Measurements from ENCODE around the gene ADCY3.
"Not testable (repeated sequence)": the region's sequence is repeated elsewhere in the genome, so short reads cannot be mapped to it uniquely, and the experiment has no call there.

ADCY3 gene

DNA sequence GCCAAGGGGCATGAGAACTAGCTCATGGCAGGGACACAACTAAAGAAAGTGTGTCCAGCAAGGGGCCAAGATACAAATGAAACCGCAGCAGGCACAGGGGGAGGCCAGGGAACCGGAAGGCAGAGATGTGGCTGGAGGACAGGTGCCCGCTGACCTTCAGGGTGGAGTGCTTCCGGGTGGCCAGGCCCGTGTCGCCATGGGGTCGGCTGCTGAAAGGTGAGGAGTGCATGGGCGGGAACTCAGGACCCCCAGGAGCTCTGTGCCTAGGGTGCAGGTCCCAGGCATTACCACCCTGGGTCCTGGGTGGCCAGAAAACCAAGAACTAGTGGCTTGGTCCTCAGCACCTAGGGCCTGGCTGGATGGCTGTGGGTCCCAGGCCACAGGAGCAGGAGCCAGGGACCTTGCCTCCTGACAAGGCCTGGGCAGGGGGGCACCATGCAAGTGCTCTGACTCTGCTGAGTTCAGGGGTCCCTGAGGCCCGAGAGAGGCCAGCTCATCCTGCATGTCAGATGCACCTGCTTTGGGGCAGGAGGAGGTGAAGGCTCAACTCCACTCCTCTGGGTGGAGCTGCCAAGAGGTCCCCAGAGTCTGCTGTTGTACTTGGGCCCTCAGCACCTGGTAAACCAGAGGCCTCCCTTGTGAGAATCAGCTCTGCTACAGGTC lies 75.9 kb downstream of the ADCY3 start:
- DNase-seq (ENCODE audit: low read depth): no peak

DNA sequence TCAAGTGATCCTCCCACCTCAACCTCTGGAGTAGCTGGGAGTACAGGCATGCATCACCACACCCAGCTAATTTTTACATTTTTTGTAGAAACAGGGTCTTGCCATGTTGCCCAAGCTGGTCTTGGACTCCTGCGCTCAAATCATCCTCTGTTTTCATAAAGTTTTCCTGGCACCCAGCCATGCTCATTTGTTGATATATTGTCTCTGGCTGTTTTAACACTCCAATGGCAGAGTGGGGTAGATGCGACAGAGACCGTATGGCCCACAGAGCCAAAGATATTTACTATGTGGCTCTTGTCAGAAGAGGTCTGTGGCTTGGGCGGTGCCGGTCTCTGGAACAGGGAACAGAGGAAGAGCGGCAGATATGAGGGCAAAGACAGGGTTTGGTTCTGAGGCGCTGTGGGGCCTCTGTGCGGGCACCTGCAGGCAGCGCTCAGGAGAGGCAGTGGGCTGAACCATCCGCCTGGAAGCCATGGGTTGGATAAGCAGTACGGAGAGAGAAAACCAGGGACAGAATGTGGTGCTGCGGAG lies 76.6 kb downstream of the ADCY3 start:
- DNase-seq (ENCODE audit: low read depth): no peak

DNA sequence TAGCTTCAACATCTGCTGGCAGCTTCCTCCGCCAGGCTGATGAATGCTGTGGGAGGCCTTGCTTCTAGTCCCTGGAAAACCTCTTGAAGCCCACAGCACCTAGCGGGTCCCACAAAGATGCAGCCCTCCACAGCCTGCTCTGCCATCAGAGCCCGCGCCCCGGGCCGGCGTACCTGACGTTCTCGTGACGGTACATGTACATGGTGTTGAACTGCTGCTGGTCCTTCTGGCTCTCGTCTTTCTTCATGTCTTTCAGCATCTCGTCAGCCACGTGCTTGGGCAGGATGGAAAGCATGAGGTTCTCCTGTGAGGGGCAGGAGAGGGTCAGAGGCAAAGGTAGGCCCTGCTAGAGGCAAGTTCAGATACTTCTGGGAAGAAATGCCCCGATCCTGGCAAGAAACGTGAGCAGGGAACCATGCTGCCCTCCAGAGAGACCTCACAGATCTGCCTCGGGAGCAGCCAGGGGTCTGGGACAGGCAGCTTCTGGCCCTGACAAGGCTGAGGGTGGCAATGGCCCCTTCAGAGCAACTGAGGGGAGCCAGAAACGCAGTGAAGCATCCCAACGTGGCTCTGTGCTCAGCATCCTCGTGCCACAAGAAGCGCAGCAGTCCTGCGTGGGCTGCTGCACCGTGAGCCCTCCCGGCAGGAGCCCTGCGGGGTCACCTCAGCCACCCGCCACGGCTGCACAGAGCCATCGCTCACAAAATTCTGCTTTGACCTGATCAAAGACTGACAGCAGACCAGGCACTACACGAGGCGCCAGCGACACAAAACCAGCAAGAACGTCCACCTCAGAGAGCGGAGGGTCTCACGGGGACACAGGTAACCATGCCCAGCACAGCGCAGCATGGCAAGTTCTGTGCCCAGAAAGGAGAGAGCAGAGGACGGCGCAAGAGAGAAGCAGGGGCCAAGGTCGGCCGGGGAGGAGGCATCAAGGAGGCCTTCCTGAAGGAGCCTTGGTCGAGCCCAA lies 77.7 kb downstream of the ADCY3 start:
- no peak for DNase-seq (ENCODE audit: low read depth)

DNA sequence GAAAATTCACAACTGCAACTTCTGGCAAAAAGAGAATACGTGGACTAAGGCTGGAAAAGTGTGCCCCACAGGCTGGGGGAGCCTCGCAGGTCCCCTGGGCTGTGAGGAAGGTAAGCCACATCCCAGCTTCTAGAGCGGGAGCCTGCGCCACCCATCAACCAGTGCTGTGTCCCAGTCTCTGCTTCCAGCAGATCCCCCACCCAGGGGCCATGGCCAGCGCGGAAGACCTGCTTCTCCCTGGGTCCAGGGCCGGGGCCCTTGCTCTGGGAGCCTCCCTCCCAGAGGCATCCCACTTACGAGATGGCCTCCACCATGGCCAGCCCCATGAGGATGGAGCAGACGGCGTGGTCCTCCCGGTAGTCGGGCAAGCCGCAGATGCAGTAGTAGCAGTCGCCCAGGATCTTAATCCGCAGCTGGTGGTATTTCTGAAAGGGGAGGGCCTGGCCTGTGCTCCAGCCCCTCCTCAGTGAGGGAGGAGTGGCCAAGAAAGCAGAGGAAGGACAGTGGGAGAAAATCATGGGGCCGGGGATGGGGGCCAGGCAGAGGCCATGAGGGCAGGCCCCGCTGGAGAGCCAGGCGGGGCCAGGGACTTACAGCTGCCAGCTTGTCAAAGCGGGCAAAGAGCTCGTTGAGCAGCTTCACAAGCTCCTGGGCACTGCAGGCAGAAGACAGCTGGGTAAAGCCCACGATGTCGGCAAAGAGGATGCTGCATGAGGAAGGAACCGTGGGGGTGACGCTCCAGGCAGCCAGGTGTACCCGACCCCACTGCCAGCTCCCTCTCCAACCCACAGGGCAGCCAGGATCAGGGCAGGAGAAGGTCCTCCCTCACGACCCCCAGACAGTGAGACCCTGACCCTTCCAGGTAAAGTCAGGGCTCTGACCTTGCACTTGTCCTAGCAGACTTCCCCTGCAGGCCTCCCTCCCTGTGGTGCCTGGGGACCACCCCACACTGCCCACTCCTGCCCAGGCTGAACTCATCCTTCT lies 78.8 kb downstream of the ADCY3 start:
- DNase-seq (ENCODE audit: low read depth): no peak

DNA sequence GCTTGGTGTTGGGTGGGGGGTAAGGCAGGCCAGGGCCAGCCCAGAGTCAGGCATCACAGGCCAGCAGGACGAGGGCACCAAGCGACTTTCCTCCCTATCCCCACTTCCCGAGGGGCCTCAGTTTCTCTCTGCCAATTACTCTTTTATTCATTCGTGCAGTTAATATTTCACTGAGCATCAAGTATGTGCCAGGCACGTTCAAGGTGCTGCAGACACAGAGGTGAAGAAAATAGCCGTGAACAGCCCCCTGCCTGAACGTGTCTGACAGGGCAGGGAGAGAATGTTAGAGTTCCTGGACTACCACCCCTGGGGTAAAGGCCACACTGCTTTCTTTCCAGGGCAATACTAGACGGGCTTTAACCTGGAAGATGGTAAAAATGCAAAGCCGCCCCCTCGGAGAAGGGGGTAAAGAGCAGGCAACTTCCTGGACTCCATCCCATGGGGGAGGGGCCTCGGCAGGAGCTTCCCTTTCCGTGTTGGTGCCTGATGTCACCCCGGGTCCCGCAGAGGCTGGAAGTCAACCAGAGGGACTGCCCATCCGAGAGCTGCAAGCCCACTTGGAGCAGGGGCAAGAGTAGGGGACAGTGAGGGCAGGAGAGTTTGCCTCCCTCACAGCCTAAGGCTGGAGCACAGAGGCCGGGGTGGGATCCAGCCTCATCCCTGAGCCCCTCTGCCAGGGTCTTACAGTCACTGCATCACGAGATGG lies 79.7 kb downstream of the ADCY3 start:
- DNase-seq (ENCODE audit: low read depth): no peak

DNA sequence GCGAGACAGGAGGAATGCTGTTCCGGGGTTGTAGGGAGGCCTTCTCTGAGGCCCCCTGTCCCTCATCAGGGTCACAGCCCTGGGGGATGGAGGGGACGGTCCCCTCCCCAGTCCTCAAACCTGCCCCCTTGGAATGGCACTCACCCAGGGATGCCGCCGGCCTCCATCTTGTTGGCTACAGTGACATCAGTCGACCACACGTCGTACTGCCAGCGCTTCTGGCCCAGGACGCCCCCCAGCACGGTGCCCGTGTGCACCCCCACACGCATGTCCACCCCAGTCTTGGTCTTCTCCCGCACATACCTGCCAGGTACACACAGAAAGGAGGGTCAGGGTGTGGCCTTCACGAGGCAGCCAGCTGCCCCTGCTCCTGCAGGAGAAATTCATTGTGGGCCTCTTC lies 80.3 kb downstream of the ADCY3 start:
- no peak for DNase-seq (ENCODE audit: low read depth)

DNA sequence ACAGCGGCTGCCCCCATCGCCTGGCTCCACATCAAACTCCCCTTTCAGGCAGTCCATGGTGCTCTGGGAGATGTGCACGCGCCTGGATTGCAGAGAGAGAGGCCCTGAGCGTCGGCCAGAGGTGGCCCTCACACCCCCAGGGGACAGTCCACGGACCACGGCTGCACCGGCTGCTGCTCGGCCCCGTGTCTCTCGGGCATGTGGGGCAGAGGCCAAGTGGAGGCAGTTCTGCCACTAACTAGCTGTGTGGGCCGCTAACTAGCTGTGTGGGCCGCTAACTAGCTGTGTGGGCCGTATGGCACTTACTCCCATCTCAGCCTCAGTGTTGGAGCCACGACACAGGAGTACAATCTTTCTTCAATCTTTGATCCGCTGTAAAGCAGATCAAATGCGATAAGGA lies 81.5 kb downstream of the ADCY3 start:
- no peak for DNase-seq (ENCODE audit: low read depth)

DNA sequence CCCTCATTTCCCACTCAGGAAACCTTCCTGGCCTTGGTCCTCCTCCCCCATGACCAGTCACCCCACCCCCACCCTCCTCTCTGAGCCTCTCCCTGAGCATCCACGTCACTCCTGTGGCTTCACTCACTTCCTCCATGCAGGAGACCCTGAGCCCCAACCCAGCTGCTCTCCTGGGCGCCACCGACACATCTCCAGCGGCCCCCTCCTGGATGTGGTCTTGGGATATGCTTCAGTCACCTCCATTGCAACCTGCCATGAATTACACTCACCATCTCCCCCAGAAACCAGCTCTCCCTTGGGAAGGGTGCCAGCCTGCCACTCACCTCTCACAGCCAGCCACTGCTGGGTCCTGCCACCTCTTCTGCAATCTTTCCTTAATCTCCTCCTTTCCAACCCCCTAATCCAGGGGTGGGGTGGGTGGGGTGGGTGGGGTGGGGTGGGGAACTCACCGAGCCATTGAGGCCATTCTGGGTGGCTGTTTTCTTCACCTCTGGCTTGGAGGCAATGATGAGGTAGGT lies 82.0 kb downstream of the ADCY3 start:
- no peak for DNase-seq (ENCODE audit: low read depth)

DNA sequence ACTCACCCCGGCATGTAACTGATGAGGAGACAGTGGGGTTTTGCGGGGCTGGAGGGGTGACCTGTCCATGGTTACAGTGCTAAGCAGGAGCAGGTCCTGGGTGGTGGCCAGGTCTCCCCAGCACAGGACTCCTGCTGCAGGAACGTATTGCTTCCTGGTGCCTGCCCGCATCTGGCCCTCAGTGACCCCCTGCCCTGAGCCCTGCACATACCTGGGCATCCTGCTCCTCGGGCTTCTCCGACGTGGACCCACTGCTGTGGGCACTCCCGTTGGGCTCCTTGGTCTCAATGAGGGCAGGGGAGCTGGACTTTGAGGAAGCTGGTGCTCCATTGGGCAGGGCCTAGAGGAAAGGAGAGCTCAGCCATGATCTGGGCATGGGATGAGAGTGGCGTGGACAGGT lies 83.3 kb downstream of the ADCY3 start:
- DNase-seq (ENCODE audit: low read depth): no peak

DNA sequence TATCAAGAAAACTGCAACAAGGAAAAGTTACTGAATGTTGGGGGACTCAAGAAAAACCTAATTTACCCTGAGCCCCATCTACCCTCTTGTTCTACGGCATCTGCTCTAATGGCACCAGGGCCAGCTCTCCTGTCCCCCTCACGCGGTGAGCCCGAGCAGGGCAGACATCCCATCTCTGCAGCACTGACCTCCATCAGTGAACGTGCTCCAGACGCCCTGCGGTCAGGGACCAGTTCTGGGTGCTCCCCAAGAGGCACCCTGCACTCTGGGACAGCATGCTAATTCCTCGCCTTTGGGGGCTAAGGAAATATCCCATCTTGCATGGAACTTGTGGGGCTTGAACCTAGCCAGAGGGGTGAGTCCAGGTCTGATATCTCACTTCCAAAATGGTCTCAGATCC lies 83.8 kb downstream of the ADCY3 start:
- no peak for DNase-seq (ENCODE audit: low read depth)

DNA sequence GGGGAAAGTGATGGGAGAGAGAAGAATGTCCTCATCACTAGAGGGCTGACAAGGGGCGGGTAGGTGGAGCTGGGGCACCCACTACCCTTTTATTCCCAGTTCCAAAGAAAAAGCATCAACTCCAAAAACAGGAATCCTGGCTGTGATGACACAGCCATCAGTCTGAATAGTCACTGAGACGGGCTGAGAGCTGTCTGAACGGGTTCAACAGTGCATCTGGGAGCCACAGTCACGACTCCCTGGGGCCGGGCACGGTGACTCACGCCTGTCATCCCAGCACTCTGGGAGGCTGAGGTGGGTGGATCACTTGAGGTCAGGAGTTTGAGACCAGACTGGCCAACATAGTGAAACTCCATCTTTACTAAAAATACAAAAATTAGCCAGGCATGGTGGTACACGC lies 84.6 kb downstream of the ADCY3 start:
- not testable (repeated sequence) for DNase-seq (ENCODE audit: low read depth)

DNA sequence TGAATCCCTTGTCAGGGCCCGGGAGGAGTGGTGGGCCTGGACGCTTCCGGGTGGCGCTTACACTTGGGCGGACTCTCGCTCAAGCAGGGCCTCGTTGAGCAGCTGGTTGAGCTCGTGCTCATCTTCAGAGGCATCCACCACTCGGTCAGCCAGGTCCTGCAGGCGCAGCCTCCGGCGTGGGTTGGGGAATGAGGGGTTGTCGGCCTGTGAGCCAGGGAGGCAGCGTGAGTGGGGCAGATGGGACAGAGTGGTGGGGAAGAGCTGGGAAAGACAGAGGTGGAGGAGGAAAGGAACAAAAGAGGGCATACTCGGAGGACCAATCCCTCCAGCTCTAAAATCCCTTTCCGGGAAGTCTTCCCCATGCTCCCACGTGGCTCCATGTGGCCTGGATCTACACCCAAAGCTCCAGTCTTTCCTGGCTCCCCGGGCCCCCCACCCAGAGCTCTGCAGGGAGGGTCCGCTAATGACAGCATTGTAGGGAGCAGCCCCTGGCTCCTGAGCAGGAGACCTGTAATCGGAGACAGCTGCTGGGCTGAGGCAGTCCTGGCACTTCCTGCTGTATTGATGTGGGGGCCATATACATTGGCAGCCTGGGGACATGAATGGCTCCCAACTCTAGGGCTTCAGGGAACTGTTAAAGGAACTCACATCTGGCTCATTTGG lies 85.2 kb downstream of the ADCY3 start:
- DNase-seq (ENCODE audit: low read depth): no peak

DNA sequence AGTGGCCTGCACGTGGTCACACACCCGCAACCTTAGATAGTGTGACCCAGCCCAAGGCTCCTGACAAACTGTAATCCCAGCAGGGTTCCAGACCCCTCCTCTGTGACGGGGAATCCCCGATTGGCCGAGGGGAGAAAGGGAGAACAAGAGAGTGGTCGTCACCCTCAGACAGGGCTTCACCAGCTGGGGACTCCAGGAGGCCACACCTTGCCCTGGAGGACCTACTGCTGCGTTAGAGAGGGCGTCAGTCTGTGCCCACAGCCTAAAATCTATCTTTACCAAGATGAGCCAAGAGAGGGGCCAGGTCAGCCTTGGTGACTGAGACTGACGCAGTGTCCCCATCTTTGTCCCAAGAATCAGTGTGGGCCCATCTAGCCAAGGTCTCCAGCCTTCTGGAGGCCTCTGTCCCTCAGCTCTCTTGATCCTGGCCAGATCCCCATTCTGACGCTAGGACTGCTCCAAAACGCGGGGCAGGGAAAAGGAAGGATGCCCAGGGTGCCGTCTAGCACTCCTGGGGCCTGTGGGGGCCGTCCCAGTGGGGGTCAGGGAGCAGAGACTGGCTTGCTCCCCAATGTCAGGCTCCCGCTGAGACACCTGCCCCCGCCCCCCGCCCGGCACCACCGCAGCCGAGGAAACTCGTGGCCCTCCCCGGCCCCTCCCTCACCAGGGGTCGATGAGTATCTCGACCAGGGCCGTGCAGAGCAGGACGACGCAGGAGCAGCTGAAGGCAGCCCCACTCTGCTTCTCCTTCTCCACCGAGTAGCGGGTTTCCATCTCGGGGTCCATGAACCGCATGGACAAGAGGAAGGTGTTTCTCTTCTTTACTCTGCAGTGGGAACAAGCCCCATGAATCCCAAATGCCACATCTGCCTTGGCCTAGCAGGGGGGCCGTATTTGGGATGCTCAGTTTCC lies 86.0 kb downstream of the ADCY3 start:
- no peak for DNase-seq (ENCODE audit: low read depth)

DNA sequence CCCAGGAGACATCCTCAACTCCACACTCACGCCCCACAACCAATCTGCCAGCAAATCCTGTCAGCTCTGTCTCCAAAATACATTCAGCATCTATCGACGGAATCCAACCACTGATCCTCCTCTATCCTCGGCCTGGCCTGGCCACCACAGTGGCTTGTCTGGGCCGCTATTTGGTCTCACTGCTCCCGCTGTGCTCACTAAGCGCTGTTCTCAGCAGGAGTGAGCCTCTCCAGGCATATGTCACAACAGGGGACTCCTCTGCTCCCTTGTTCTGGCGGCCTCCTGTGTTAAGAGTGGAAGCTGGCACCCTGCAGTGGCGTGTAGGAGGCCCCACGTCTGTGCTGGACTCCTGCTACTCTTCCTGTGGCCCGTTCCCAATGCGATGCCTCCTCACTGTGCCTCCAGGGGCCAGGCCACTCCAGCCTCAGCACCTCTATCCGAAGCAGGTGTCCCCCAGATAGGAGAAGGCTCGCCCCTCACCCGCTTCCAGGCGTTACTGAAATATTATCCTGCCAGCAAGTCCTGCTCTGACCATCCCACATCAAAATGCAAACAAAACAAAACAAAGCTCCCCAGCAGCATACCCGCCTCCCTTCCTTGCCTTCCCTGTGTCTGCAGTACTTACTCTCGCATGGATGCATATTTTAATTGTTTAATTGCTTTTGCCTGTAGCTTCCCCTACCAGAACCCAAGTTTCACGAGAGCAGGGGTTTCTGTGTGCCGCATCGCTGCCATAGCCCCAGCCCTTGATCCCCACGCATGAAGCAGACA lies 86.9 kb downstream of the ADCY3 start:
- no peak for DNase-seq (ENCODE audit: low read depth)

DNA sequence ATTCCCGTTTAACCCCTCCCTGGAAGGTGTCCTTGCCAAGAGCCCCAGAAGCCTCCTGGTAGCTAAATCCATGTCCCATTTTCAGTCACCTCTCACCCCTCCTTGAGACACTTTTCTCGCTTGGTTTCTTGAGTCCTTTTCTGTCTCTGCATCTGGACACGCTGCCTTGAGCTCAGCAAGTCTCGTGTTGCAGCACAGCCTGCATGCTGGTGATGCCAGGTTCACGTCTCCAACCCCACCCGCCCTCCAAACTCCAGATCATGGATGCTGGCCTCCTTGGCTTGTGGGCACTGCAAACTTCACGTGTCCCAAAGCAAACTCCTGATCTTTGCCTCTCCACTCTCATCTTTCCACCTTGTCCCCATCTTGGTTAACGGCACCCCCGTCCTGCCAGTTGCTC lies 87.5 kb downstream of the ADCY3 start:
- no peak for DNase-seq (ENCODE audit: low read depth)

DNA sequence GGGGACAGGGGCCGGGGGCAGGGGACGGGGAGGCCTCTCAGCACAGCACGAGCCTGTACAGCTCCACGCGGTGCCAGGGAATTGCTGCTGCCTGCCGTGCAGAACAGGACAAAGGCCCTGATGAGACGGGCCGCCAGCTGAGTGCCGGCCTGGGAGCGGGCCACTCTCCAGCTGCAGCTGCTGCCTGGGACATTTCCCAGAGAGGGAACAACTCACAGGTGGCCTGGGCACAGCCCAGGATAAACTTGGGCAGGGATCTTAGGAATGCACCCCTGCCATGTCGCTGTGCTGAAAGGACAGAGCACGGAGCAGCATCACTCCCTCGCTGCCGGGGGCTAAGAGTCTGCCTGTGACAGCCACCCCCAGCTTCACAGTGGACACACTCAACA lies 88.0 kb downstream of the ADCY3 start:
- no peak for DNase-seq (ENCODE audit: low read depth)

DNA sequence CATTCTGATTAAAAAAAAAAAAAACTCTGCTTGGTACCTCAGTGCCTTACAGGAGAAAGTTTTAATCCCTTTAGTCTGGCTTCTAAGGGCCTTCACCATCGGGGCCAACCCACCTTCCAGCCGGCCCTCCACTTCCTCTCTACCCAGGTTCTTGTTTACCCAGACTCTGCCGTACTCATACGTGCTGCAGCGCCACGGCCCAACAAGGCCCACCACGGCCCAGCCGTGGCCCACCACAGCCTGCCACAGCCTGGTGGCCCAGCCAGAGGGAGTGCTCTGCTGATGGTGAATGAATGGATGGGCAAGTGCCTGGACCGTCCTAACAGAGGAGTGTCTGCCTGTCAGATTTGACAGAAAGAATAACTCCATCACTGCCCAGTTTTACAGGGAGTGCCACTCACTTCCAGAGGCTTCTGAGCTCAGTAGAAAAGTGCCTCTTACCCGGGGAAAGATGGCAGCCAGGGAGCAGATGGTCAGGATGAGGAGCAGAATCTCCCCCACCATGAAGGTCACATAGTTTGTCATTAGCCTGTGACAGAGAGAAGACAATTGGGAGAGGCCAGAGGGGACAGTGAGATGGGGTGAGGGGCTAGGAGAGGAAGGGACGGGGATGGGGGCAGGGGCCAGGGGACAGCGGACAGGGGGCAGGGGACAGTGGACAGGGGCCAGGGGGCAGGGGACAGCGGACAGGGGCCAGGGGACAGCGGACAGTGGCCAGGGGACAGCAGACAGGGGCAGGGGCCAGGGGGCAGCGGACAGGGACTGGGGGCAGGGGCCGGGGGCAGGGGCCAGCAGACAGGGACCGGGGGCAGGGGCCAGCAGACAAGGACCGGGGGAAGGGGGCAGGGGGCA lies 88.6 kb downstream of the ADCY3 start:
- DNase-seq (ENCODE audit: low read depth): no peak

DNA sequence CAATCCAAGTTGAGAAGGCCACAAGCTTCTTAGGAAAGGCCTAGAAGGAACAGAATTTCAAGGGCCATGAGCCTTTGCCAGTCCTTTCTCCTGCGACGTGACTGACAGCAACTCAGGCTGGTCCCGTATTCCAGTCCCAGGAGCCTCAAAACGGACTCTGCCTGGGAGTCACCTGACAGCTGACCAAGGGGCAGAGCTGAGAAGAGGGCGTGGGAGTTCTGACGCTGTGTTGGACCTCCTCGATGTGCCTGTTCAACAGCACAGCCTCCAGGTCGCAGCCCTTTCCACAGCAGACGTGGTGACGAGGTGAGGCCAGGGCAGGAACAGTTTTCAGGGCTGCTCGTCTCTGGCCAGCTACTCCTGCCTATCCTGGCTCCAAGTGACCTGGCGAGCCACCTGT lies 89.3 kb downstream of the ADCY3 start:
- no peak for DNase-seq (ENCODE audit: low read depth)
